HG03139 (cell line): Measurements from ENCODE around the gene LILRA6.
"Not testable (repeated sequence)": the region's sequence is repeated elsewhere in the genome, so short reads cannot be mapped to it uniquely, and the experiment has no call there.

Experiments used
- ATAC-seq: cut with Tn5 transposase; IDR thresholded peaks from one replicate; pipeline ENCODE4 v1.9.1; 2021; ENCODE audit not compliant: unreplicated experiment

The LILRA6 gene

DNA sequence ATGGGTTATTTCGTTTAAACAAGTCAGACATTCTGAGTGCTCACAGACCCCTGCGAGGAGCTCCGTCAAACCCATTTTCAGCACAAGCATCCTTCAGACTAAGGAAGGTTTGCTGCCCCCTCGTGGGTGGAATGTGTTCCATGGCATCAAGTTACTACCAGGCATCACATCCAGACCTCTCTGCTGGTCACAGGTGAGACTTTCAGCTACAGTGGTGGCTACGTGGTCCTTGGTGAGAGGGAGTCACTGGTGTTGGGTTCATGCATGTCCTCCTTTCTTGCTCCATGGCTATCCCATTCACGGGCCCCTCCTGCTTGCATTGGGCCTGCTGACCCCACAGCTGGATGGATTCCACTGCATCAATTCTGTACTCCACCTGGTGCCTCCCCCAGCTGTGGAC lies 23.5 kb upstream of the LILRA6 start:
- ATAC-seq = no peak

DNA sequence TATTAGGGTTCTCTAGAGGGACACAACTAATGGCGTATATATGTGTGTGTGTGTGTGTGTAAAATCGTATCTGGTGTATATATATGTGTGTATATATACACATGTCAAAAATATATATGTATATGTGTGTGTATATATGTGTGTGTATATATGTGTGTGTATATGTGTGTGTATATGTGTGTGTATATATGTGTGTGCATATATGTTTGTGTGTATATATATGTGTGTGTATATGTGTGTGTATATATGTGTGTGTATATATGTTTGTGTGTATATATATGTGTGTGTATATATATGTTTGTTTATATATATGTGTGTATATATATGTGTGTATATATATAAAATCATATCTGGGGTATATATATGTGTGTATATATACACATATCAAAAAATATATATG lies 19.9 kb upstream of the LILRA6 start:
- no peak for ATAC-seq

DNA sequence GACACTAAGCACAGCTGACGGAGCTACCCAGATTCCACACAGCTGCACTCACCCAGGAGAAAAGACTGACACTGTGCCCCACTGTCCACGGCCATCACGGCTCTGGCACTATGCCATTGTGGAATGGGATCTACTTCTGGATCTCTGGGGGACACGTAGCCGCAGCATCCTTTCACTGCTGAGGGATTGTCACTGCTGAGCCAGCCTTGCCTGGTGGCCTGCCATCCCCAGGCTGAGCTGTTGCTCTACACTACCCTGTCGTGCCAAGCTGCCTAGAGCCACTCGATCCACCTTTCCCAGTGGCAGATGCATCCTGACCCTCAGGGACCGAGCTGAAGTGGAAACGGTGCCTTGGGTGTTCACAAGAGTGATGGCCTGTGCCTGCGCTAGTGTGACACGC lies 19.5 kb upstream of the LILRA6 start:
- no peak for ATAC-seq

DNA sequence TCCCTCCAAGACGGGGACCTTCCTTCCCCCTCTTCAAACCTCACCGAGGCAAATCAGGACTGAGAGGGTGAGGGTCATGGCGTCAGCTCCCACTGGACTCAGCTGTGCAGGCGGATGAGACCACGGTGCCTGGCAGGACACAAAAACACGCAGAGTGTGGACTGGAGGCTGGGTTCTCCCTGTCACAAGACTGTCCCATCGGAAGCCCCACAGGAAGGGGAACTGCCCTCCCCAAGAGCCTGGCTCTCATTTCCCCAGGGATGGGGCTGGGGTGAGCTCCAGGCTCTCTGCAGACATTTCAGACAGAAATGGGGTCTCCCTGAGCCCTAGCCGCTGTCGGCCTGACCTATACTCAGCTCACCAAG lies 14.5 kb upstream of the LILRA6 start, which contains the start of gene LILRB5:
TSS of gene LILRB5 (minus strand) at position 158 of the 365 bp plus-strand sequence. CDS start at position 78, 80 bp downstream.
- ATAC-seq = no peak

DNA sequence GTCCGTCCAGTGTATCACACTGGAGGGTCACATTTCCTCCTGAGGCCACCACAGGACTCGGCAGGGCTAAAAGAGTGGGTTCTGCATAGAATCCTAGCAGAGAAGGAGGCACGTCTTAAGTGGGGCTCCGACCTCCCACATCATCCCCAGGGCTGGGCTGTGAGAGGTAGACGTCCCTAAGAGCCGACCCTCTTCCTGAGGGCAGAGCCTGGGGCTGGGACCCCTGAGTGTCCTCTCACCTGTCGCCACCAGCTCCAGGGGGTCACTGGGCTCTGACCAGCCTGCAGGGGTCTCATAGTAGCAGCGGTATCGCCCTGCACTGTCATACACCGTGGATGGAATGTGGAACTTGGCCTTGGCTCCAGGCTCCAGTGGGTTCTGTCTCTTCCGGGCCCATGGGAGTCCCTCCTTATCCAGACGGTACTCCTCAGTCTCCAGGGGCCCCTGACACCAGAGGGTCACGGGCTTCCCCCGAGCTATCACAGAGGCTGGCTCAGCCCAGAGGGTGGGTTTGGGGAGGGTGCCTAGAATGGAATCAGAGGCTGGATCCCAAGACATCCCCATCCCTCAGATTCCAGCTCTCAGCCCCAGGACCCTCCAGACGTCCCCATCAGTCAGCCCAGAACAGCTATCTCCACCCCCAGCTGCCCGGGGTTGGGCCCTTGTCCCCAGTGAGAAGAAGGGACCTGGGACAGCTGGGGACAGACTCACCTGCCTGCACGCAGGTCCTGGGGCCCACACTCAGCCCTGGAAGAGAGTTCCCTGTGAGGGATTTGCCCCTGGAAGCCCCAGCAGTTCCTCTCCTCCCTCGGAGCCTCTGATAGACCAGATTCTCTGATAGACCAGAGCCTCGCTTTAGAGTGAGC lies 13.9 kb upstream of the LILRA6 start:
- no peak for ATAC-seq

DNA sequence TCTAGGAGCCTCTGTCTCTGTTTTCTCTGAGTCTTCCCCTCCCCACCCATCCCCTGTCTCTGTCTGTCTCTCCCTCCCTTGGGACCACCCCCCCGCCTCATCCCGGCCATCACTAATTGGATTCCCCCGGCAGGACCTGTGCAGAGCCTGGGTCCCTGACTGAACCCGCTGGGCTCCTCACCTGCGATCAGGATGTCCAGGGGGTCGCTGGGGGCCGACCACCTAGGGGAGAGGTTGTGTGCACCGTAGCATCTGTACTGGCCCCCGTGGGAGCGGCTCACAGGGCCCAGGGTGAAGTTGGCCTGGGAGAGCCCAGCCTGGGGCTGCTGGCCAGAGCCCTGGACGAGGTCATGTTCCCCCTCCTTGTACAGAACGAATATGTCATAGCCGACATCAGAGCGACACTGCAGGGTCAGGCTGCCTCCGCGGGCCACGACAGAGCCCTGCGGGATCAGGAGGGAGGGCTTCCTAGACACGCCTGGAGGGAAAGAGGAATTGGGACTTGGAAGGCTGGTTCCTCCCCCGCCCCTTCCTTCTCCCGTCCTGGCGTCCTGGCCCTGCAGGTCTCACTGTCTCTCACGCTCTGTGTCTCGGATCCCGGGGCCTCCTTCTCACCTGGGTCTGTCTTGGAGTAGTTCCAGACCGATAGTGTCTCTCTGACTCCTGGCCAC lies 12.7 kb upstream of the LILRA6 start:
- no peak for ATAC-seq

DNA sequence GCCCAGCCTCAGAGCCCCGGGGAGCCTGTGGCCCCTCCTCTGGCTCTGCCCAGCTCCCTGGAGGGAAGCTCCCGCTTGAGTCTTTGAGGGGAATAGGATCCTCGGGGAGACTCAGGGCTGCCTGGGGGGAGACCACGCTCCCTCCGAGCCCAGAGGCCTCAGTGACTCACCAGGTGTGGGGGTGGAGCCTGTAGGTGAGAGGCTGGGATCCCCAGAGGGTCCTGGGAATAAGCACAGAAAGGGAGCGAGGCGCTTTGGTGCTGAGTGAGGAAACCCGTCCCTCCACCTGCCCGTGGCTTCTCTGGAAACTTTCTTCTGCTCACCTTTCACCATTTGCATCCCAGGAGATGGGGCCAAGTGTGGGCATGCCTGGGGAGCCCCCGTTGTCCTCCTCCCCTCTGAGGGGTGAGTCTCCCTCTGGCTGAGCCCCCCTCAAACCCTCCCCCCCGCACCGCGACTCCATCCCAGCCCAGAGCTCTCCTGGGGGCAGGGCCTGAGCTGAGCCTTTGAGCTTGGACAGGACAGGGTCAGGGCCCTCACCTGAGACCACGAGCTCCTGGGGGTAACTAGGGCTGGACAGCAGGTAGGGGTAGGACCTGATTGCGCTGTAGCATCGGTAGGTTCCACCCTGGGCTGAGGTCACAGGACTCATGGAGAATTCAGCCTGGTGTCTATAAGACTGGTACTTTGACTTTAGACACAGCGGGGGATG lies 11.8 kb upstream of the LILRA6 start:
- no peak for ATAC-seq

DNA sequence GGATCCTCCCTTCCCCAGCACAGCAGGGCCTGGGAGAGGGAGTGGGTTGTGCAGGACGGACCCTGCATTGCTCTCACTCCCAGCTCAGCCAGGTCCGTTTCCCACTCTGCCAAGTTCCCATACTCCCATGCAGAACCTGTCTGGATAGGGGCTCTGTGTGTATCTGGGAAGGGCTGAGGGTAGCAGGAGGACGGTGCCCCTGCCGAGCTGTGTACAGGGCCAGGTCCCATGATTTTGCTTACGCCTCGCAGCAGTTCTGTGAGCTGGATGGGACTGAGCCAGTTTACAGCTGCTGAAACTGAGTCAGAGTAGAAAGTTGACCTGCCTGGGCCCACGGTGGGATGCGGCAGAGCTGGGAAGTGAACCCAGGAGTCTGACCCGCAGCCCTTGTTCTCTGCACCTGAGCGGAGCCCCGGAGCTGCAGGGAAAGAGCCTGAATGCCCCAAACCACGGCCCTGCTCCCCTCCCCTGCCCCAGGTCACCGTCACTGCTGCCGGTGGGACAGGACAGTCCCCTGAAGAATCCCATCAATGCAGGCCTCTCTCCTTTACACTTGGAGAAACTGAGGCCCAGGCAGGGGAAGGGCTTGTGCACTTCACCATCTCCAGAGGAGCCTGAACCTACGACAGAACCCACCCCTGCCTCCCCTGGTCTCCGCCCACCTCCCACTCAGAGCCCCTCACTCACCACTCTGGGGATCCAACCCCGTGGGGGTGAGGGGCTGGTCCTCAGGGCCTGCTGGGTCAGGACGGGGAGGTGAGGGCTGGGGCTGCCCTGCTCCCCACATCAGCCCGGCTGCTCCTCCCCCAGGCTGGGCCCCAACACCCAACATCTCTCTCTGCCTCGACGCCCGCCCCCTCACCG lies 11.0 kb upstream of the LILRA6 start:
- no peak for ATAC-seq

DNA sequence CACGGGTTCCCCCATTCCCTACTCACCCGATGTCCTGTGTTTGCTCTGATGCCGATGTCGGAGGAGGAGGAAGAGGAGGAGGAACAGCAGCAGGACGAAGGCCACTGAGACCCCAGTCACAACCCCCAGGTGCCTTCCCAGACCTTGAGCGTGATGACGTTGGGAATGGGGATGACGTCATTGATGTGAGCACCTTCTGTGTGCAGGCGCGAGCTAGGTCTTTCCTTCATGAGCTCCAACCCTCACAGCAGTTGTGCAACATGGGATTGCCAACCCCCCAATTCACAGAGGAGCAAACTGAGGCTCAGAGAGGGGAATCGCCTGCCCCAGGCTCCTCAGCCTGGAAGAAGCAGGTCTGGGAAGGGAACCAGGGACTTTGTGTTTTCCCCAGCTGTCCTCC lies 10.3 kb upstream of the LILRA6 start:
- ATAC-seq = no peak

DNA sequence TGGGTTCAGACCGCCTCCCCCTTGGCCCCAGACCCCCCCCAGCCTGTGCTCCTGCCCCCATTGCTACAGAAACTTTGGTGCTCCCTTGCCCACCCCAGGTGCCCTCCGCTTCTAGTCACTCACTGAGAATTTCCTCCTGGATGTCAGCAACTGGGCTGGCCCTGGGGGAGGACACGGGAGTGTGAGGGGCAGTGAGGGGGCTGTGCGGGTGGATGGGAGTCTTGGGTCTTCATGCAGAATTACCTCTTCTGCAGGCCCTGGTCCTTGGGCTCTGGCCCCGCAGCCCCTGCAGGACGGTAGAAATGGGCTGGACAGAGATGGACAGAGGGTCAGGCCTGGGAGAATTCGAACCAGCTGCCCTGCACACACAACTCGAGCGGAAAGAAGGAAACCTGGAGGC lies 9.7 kb upstream of the LILRA6 start:
- no peak for ATAC-seq

DNA sequence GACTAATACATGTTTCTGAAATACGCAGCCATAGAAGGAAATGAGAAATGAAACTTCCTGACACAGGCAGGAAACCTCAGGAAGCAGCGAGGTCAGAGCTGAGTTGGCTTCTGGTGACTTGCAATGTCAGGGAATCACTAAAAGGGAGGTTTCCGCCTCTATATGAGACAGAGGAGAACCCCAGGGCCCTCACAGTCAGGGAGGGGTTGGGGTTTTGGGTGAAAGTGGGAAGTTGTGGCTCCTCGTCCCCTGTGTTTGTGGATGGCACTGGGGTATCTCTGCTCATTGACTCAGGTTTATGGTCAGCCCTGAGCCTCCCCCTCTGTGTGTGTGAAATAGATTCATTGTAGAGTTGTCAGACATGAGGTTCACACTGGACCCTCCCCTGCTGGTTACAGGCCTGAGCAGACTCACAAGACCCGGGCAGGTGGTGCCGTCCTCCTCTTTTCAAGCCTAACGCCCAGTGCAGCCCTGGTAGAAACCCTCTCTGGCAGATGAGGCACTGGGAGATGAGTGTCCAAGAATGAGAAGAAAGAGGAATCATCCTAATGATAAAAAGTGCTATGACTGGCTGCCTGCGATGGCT lies 5.5 kb upstream of the LILRA6 start:
- ATAC-seq = no peak

DNA sequence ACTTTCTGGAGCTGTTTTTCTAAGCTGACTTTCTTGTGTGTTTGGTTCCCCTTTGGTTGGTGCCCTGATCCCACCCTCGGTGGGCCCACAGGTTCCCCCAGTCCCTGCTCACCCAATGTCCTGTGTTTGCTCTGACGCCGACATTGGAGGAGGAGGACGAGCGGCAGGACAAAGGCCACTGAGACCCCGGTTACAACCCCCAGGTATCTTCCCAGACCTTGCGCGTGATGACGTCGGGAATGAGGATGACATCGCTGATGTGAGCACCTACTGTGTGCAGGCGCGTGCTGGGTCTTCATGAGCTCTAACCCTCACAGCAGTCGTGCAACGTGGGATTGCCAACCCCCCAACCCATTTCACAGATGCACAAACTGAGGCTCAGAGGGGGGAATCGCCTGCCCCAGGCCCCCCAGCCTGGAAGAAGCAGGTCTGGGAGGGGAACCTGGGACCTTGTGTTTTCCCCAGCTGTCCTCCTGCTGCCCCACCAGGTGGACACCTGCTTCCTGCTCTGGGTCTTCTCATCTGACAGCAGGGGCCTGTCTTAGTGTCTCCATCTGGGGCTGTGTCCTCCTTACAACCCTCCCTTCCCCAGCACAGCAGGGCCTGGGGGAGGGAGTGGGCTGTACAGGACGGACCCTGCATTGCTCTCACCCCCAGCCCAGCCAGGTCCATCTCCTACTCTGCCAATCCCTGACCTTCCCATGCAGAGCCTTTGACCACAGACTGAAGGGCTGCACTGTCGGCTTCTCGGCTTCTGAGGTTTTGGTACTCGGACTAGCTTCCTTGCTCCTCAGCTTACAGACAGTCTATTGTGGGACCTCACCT lies 4.7 kb upstream of the LILRA6 start:
- no peak for ATAC-seq

DNA sequence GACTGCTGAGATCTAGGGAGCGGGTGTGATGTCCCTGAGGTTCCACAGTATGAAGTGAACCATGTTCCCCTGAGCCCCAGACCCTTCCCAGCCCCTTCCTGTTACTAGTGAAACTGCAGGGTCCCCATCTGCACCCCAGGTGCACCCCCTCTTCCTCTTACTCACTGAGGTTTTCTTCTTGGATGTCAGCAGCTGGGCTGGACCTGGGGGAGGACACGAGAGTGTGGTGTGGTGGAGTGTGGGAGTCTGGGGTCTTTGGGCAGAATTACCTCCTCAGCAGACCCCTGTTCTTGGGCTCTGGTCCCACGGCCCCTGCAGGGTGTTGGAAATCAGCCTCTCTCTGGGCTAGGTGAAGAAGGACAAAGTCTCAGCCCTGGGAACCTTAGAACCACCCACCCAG lies 3.3 kb upstream of the LILRA6 start:
- ATAC-seq = no peak

DNA sequence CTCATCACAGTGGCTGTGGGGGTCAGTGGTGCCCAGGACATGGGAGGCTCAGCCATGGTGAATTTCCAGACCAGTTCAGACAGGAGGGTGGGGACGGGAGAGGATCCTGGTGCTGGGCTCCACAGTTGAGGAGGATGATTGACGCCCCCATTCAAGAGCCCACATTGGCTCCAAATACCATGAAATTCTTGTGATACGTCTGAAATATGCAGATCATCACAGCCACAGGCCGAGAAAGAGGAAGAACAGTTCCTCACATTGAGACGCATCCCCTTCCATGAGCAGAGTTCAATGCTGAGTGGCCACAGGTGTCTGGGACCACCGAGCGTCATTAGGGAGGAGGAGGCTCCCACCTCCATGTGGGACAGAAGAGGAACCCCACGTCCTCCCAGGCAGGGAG lies 1.2 kb upstream of the LILRA6 start:
- not testable (repeated sequence) for ATAC-seq

DNA sequence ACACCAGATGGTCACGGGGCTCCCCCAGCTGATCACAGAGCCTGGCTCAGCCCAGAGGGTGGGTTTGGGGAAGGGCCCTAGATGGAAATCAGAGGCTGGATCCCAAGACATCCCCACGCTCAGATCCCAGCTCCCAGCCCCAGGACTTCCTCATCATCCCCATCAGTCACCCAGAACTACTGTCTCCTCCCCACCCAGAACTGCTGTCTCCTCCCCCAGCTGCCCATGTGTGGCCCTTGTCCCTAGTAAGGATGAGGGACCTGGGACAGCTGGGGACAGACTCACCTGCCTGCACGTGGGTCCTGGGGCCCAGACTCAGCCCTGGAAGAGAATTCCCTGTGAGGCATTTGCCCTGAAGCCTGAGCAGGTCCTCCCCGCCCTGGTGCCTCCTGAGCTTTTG lies 356 bp downstream of the LILRA6 start:
- ATAC-seq = not testable (repeated sequence)

DNA sequence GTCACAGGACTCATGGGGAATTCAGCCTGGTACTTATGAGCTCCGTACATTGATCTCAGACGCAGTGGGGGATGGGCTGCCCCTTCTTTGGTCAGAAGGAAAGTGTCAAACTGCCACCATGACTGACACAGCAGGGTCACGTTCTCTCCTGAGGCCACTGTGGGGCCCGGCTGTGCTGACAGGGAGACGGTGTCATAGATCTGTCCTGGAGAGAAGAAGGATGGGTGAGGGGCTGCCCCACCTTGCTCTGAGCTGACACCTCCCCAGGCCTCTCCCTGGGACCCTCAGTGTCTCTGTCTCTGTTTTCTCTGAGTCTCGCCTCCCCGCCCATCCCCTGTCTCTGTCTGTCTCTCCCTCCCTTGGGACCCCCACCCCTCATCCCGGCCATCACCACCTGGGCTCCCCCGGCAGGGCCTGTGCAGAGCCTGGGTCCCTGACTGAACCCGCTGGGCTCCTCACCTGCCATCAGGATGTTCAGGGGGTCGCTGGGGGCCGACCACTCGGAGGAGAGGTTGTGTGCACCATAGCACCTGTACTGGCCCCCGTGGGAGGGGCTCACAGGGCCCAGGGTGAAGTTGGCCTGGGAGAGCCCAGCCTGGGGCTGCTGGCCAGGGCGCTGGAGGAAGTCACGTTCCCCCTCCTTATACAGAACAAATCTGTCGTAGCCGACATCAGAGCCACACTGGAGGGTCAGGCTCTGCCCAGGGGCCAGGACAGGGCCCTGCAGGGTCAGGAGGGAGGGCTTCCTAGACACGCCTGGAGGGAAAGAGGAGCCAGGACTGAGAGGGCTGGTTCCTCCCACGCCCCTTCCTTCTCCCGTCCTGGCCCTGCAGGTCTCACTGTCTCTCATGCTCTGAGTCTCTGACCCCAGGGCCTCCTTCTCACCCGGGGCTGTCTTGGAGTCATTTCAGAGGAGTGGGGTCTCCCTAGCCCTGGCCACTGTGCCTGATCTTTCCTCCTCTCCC lies 1.9 kb downstream of the LILRA6 start:
- ATAC-seq = not testable (repeated sequence)

DNA sequence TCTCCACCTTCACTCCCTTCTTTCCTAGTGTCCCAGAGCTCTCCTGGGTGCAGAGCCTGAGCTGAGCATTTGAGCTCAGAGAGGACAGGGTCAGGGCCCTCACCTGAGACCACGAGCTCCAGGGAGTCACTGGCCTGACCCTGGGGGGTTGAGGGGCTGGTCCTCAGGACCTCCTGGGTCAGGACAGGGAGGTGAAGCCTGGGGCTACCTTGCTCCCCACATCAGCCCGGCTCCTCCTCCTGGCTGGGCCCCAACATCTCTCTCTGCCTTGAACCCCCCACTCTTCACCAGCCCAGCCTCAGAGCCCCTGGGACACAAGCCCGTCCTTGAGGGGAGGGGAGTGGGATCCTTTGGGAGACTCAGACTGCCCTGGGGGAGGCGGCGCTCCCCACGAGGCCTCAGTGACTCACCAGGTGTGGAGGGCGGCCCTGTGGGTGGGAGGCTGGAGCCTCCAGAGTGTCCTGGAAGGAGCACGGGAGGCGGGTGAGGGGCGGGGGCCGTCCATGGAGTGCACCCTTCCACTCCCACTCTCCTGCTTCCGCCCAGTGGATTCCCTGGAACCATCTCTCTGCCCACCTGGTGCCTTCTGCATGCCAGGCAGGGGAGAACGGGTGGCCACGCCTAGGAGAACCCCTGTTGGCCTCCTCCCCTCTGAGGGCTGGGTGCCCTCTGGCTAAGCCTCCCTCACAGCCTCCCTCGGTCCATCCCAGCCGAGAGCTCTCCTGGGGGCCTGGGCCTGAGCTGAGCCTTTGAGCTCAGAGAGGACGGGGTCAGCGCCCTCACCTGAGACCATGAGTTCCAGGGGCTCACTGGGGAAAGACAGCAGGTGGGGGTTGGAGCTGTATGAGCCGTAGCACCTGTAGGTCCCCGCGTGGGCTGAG lies 2.9 kb downstream of the LILRA6 start:
- ATAC-seq = not testable (repeated sequence)

DNA sequence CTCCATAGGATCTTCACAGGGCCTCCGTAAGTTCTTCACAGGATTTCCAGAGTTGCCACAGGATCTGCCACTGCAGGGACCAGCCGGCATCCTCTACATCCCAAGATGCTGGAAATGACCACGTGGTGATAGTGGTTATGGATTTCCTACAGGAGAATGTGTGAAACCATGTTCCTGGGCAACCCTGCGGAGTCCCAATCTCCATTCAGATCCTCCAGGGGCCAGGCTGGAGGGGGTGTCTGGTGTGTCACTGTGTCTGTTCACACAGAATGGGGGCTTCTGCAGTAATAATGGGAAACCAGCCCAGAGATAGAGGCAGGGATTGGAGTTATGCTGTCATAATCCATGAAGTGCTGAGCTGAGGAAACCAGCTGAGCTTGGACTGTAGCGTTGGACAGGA lies 8.6 kb downstream of the LILRA6 start:
- no peak for ATAC-seq
